GM21619 (cell line): Measurements from ENCODE around the gene IPO5.

Source experiments
- ATAC-seq: cut with Tn5 transposase; IDR thresholded peaks from one replicate; pipeline ENCODE4 v1.9.1; 2021; ENCODE audit not compliant: unreplicated experiment

Gene IPO5

DNA sequence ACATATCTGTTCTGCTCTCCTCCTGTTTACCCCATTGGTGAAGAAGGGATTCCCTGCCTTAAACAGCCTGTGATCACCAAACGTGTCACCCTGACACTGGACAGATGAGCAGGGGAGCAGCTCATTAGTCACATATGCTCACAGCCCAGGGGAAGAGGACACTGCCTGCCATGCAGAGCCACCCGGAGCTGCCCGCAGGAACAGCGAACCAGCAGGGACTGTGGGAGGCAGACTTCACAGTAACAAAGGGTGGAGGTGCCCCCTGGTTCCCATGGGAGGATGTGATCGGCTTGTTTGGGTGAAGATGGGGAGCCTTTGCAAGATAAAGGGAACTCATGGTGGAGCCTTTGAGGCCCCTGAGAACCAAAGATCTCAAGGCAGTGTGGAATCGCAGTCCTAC is 100.8 kb downstream of the IPO5 start:
- ATAC-seq: no peak

DNA sequence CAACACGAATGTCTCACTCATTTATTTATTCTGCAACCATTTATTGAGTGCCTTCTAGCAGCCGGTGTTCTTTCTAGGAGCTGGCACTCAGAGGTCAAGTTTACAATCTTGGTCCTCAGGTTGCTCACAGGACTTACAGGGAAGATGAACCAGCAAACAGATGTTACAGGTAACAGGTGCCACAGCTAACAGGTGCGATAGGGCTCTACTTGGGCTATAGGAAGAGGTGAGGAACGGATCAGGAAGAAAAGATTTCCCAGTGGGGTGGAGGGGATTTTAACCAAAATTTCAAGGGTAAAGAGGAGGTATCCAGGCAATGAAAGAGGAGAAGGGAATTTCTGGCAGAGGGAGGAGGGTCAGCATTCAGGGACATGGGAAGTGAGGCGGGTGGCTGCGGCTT is 102.1 kb downstream of the IPO5 start:
- ATAC-seq: no peak

DNA sequence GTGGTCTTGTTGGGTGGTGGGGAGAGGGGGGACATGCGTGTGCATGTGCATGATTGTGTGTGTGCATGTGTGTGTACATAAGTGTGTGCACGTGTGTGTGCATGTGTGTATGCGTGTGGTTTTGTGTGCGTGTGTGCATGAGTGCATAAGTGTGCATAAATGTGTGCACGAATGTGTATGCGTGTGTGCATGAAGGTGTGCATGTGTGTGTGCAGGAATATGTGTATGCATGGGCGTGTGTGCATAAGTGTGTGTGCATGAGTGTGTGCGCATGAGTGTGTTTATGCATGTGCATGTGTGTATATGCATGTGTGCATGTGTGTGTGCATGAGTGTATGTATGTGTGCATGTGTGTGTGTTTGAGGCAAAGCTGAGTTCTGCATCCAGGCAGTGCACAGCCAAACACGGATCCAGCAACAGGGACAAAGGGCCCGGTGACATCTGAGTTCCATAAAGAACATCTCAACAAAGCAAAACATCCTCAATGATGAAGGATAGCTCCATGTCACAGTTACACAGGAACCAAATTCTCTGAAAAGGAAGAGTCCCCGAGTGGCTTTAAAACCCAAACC is 103.5 kb downstream of the IPO5 start:
- ATAC-seq: no peak

DNA sequence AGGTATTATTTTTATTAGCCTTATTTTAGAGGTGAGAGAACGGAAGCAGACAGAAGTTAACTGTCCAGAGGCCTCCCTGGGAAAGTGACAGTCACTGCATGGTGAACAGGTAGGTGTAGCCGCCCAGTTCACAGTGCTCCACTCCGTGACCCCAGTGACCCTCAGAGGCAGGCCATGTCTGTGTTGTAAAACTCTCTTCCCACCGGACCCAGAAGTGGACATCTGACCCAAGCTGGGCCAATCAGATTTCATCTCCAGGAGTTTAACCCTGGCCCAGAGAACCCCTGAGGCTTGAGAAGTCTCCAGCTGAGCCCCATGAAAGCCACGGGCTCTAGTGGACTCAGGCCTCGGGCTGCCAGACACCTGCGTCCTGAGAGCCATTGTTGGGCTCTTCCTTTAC is 105.8 kb downstream of the IPO5 start:
- no peak for ATAC-seq

DNA sequence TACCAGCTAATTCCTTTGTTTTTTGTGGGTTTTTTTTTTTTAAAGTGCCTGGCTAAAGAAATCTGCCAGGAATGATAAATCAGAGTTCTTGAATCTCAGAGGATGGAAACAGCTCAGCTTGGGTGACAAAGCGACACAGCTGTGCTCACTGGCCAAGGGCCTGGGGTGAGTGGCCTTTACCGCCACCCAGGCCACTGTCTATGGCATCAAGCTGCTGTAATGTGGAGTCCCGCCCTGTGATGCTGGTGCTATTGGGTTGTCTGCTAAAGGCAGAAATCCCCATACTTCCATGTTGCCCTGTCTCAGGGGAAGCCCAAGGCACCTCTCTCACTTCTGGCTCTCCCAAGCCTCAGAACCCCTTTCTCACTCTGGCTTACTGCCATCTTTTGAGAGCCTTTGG is 106.8 kb downstream of the IPO5 start:
- no peak for ATAC-seq

DNA sequence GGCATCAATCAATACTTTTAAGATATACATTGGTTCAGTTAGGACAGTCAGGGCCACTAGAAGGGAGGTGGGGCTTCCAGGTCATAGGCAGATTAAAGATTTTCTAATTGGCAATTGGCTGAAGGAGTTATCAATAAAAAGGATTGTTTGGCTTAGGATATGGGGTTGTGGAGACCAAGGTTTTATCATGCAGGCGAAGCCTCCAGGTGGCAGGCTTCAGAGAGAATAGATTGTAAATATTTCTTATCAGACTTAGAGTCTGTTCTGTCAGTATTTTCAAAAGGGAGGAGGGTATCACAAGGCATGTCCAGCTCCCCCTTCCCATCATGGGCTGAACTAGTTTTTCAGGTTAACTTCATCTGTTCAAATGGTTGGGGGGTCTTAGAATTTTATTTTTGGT is 112.0 kb downstream of the IPO5 start:
- ATAC-seq: no peak

DNA sequence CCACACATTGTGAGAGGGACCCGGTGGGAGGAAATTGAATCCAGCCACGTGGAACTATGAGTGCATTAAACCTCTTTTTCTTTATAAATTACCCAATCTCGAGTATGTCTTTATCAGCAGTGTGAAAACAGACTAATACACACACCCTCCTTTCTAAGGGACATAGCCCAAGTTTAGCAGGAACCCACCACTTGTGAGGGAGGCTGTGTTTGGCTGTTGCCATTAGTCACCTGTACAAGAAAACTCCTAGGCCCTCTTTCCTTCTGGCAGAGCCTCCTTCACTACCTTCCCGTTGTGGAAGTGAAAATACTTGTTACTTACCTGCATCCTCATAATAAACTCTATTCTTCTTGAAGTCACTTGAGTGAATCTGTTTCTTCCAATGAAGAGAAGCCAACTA is 113.2 kb downstream of the IPO5 start:
- ATAC-seq: no peak

DNA sequence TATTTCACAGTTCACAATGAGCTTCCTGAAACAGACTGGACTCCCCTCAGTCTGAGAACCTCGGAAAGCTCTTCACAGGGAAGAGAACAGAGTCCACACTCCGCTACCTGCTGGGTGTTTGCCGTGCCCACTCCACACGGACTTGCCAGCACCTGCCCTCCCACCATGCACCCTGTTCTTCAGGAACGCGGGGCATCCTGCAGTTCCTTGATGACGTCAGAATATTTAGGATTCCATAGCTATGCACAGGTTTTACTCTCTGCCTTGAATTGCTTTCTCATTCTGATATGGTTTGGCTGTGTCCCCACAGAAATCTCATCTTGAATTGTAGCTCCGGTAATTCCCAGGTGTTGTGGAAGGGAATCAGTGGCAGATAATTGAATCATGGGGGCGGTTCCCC is 115.0 kb downstream of the IPO5 start:
- ATAC-seq: no peak

DNA sequence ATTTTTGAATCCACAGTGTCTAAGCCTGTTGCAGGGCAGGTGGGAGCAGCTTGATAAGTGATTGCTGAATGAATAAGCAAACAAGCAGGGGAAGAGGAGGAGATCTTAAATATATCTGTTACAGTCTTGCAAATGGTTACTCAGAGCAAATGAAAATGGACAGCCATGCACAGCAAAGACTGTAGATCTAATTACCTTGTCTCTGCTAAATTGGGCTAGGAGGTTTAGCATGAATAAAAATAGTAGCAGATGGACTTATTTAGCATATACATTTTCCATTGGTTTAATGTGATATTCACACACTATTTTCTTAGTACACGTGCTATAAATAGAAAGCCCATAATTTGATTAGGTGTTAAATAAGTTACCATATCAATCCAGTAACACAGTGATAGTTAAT is 116.5 kb downstream of the IPO5 start:
- ATAC-seq: no peak

DNA sequence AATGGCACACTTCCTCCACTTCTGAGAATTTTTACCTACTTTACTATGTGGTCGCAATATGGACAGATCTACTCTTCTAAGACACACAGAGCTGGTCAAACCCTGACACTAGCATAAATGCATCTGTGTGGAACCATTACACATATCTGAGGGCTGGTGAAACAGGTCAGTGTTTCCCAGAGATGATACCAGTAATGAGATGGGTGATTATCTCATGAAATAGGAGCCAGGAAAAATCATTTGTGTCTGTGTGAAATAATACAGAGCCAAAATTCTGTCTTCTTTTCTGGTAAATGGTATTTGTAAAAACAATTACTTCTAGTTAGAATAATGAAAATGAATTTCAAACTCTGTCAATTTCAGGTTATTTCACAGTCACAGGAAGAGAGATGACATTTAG is 117.8 kb downstream of the IPO5 start:
- no peak for ATAC-seq

DNA sequence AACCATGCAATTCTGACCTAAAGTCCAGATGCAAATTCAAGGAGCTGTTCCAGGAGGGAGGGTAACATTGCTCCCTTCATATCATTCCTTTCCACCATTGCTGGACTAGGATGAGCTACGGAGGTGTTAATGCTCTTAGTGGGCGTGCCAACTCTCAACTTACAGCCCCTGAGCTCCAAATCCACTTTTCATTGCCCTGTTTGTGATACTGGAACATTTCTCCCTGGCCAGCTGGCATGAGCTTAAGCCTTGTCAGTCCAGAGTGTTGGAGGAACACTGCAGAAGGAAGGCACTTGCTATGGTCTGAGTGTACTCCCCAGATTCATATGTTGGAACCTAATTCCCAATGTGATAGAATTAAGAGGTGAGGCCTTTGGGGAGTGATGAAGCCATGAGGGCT is 119.0 kb downstream of the IPO5 start:
- ATAC-seq: no peak
